ENCODE data around the gene ANAPC16.

DNA sequence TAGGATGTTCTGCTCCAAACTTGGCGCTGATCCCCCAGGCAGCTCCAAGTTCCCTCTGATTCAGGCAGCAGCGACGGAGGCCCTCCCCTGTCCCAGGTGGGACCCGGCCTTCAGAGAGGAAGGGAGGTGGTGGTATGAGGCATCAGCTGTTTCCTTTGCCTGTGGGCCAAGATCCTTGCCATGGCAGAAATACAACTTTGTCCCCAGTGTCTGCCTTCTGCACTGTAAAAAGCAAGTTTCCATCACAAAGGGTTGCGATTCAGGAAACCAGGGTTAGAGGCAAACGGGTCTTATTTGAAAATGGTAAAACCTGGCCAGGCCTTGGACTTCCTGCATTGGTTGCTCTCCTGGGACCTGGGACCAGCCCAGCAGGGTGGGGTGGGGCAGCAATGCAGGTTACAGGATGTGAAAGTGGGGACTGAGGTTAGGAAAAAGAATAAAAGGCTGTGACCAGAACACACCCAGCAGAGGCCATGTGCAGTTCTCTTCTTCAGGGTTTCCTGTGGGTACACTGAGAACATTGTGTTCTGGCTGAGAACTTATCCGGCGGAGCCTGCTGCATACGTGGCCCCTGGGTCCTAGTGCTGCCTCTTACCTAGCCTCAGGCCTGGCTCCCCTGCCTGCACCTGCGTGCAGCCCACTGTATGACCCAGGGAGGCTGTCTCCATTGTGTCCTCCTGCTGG lies 32.8 kb downstream of the ANAPC16 start:
- no peak for TF ChIP-seq CTCF (IDR thresholded peaks at IDR 0.05; ENCODE audit: low read length)
- TF ChIP-seq EZH2 (IDR thresholded peaks at IDR 0.05; ENCODE audit: borderline replicate concordance, low read length) = no peak

Data from OCI-LY1 (cell line).